Left ventricle myocardium inferior (tissue), 1 donor: Measurements from ENCODE around the gene SMIM44. TPM values are rescaled to one million over a fixed set of nuclear protein-coding genes. Genes with fewer than 3 reads are reported as not detected.
"Not testable (repeated sequence)": the region's sequence is repeated elsewhere in the genome, so short reads cannot be mapped to it uniquely, and the experiment has no call there.

Source experiments
- DNase-seq: peaks from one replicate; pipeline ENCODE4 v3.0.0-alpha.2; 2020
- H3K27ac ChIP-seq: fragments of 200-600 bp; replicated peaks from 2 replicates; pipeline ENCODE4 v1.8.0; 2021
- H3K27me3 ChIP-seq: fragments of 200-600 bp; 2 replicates; pipeline ENCODE4 v1.8.0; 2021; ENCODE audit warnings: low read depth
- H3K36me3 ChIP-seq: fragments of 200-600 bp; 2 replicates; pipeline ENCODE4 v1.8.0; 2021
- H3K4me1 ChIP-seq: fragments of 200-600 bp; 2 replicates; pipeline ENCODE4 v1.8.0; 2021
- H3K4me3 ChIP-seq: fragments of 200-600 bp; 2 replicates; pipeline ENCODE4 v1.8.0; 2021; ENCODE audit warnings: mild to moderate bottlenecking, moderate library complexity
- H3K9me3 ChIP-seq: fragments of 200-600 bp; replicated peaks from 2 replicates; pipeline ENCODE4 v1.8.0; 2021
- CTCF ChIP-seq: fragments of 200-600 bp; IDR thresholded peaks from 2 replicates; pipeline ENCODE4 v1.8.0; 2021; ENCODE audit warnings: antibody characterized with exemption, mild to moderate bottlenecking, borderline replicate concordance
- intact Hi-C: fragments of 100-400 bp; cut with micrococcal nuclease; formaldehyde crosslinking; loops from one replicate; pipeline ENCODE4 v1.11.0; 2022
- total RNA-seq: library from RNA; stranded (reverse); fragmentation: NEBNext Ultra II Directional; extraction: Animal tissue kit (Norgen Biotek cat#: 25700); gene quantifications from one replicate; pipeline ENCODE4 v1.2.1, GENCODE V29; 2021
- donor health status: DM: no; HTN: yes; CAD: no; lungs with severe emphysema.

SMIM44 gene
- total RNA-seq, 1 donor from 2014 or later = not detected

GRCh38 chr19:3450796-3451411 lies 32.3 kb downstream of the SMIM44 start:
- peak; percentile 65 for DNase-seq
- intact Hi-C loops = no loop called here
- Histone ChIP-seq H3K27me3 (no peaks in the 10 kb centered on the region), H3K4me3 (no peak overlapping the region), H3K4me1 (peaks cover 22% of the 10 kb centered on the region), H3K9me3 (no peaks in the 10 kb centered on the region), H3K36me3 (peaks cover 83% of the 10 kb centered on the region), H3K27ac (peak overlapping the region; percentile 84)
- TF ChIP-seq CTCF = no peak

- no peak for TF ChIP-seq CTCF
Measured at GRCh38 chr19:3448616-3449334, 34.5 kb downstream of the SMIM44 start.

GRCh38 chr19:3446657-3447056 lies 36.6 kb downstream of the SMIM44 start:
- H3K9me3 ChIP-seq, H3K4me3 ChIP-seq, DNase-seq, H3K27me3 ChIP-seq, intact Hi-C loops: not testable (repeated sequence)
- H3K4me1 ChIP-seq = peaks cover 63% of the 10 kb centered on the region
- H3K27ac ChIP-seq = peak overlapping the region; percentile 89
- H3K36me3 ChIP-seq = peaks cover 54% of the 10 kb centered on the region

More at GRCh38 chr19:3448616-3449334, 34.5 kb downstream of the SMIM44 start:
- intact Hi-C loops = no loop called here
- Histone ChIP-seq H3K9me3 (no peaks in the 10 kb centered on the region), H3K27me3 (no peaks in the 10 kb centered on the region), H3K4me3 (no peak overlapping the region), H3K36me3 (peaks cover 73% of the 10 kb centered on the region), H3K4me1 (peaks cover 44% of the 10 kb centered on the region), H3K27ac (no peak overlapping the region)
- no peak for DNase-seq

GRCh38 chr19:3444695-3445234 lies 38.5 kb downstream of the SMIM44 start:
- intact Hi-C loops = no loop called here
- Histone ChIP-seq H3K9me3 (no peaks in the 10 kb centered on the region), H3K4me3 (peak overlapping the region; percentile 32), H3K4me1 (peaks cover 62% of the 10 kb centered on the region), H3K27me3 (no peaks in the 10 kb centered on the region), H3K27ac (peak overlapping the region; percentile 89), H3K36me3 (peaks cover 48% of the 10 kb centered on the region)
- no peak for DNase-seq
- no peak for TF ChIP-seq CTCF

- Histone ChIP-seq H3K36me3 (peaks cover 42% of the 10 kb centered on the region), H3K27ac (peak overlapping the region; percentile 89), H3K9me3 (no peaks in the 10 kb centered on the region), H3K4me1 (peaks cover 62% of the 10 kb centered on the region), H3K27me3 (no peaks in the 10 kb centered on the region), H3K4me3 (peak overlapping the region; percentile 43)
- intact Hi-C loops = no loop called here
- DNase-seq = peak; percentile 78
- peak; percentile 20 for TF ChIP-seq CTCF
Measured at GRCh38 chr19:3443840-3444694, 39.2 kb downstream of the SMIM44 start.
